ENCODE measurements around the gene FUZ.

DNA sequence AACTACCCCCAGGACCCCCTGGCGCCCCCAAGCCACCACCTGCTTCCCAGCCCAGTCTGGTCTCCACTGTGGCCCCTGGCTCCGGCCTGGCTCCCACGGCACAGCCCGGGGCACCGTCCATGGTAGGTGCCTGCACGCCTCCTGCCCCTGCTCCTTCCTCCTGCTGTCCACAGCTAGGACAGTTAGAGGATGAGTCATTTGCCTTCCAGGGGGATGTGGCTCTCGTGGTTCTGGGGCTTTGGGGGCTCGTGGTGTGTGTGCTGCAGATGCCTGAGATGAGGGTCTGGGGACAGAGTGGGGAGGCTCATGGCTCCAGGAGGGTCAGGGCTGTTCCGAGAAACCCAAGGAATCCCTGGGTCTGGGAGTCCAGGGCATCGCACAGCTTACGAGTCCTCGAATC lies 17.7 kb upstream of the FUZ start:
- no peak for TF ChIP-seq CTCF (IDR thresholded peaks at IDR 0.05; ENCODE audit: insufficient read depth, low read length, poor library complexity, severe bottlenecking)
- no peak for TF ChIP-seq EZH2phosphoT487 (conservative IDR thresholded peaks at IDR 0.05; ENCODE audit: low read length)
